Measurements from ENCODE around the gene MAN2B1.
"Not testable (repeated sequence)": the region's sequence is repeated elsewhere in the genome, so short reads cannot be mapped to it uniquely, and the experiment has no call there.

The MAN2B1 gene

DNA sequence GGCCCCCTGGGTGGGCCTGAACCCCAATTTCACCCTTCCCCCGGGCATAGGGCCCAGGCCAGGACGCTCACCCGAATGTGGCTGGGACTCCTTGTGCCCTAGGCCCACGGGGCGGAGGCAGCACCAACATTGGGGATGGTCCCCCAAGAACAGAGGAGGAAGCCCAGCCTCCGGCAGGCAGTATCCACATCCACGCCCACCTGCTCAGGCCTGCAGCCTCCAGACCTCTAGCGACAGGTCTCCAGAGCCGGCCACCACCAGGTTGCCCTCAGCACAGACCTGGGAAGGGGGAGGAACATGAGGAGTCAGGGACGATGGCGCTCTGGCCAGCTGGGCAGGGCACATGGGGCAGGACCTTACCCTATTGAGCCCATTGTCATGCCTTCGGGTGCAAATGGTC, 22.5 kb upstream of the MAN2B1 start:
- no peak for DNase-seq (ENCODE audit: low read depth)

DNA sequence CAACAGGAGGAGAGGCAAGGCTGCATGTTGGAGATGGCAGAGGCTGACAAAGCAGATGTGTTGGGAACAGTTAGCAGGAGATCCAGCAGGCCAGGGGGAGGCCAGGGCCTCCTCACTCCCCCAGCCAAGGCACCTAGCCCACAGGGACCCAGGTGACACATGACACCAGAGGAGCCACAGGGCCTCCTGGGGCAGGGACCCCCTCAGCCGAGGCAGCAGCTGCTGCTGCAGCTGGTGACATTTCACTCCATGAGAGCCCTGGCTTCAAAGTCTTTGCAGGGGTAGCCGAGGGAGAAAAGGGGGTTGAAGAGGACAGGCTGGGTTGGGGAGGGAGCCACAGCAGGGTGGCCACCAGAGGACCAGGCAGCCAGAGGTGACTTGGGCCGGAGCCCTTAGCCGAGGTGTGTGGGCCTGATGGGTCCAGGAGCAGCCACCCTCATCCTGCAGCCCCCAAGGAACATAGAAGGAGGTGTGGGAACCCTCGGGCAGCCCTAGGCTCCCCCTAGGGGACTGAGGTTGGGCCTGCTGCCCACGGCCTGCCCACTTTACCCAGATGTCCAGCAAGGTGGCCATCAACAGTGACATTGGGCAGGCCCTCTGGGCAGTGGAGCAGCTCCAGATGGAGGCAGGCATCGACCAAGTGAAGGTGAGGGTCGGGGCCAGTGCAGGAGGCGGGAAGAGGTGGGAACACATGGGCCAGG, 21.1 kb upstream of the MAN2B1 start, which contains the start of gene GNG14:
Gene GNG14 (plus strand): TSS at position 503 of the 701 bp plus-strand sequence. CDS start 51 bp downstream, at position 554.
- DNase-seq (ENCODE audit: low read depth), result no peak

DNA sequence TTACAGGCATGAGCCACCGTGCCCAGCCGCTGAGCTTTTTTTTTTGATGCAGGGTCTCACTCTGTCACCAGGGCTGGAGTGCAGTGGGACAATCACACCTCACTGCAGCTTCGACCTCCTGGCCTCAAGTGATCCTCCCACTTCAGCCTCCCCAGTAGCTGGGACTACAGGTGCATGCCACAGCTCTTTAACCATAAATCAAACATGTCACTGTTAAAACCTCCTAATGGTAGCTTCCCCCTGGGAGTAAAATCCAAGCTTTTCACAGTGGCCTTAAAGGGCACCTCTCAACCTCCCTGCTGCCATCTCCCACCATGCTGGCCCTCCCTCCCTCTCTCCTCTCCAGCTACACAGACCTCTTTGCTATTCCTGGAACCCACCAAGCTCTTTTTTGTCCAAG, 19.3 kb upstream of the MAN2B1 start:
- DNase-seq (ENCODE audit: low read depth), result no peak

DNA sequence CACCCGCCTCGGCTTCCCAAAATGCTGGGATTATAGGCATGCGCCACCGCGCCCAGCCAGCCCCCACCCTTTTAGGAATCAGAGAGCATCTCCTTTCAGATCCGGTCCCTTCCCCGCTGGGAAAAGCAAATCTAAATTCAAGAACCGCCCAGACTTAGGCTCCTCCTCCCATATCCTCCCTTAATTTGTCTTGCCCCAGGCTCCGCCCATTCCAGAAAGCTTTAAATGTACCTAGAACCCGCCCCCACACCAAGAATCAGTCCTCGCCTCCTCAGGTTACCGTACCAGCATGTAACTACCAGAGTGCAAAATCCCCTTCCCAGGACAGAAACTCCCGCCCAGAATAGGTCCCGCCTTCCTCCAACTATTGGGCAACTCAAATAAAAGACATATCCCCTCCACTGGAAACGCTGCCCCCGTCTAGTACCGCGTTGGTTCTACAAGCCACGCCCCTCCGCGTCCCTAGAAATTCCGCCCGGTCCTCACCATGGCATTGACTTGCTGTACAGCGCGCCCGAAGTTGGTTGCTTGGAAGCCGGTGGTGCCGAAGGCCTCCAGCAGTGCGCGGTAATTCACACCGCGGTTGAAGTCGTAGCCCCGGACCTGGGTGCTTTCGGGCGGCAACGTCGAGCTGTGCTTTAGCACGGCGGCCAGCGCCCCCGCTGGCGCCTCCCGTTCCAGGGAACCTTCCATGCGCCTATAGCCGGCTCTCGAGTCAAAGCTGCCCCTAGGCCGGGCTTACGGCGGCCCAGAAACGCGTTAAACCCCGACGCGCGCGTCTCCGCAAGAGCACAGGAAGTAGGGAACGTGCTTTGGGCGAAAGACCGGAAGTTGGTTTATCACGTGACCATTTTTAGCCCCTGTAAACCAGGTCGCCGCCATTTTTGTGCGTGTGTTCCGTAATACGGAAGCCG, 14.8 kb upstream of the MAN2B1 start, which contains the start of gene DHPS:
Gene DHPS (minus strand): TSS at position 807 of the 914 bp plus-strand sequence. CDS start 114 bp downstream, at position 693.
- DNase-seq (ENCODE audit: low read depth), result peak; percentile 97

DNA sequence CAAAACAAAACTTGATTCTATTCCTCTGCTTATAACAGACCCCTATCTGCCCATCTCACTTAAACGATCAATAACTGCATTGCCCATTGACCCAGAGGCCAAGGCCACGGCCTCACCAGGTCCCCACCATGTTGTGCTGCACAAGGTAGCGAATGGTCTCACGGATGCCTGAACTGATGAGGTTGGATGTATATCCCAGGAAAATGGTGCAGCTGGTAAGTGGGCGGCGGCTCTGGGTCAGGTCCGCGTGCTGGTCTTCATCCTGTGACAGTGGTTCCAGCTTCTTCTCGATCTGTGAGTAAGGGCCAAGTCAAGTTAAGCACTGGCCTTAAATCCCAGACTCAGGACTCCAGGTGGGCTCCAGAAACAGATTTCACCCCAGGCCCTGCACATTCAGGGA, 13.5 kb upstream of the MAN2B1 start:
- no peak for DNase-seq (ENCODE audit: low read depth)

DNA sequence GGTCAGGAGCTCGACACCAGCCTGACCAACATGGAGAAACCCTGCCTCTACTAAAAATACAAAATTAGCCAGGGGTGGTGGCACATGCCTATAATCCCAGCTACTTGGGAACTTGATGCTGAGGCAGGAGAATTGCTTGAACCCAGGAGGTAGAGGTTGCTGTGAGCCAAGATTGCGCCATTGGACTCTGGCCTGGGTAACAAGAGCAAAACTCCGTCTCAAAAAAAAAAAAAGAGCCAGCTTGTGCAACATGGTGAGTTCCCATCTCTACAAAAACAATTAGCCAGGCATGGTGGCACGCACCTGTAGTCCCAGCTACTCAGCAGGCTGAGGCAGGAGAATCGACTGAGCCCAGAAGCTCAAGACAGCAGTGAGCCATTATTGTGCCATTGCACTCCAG, 11.5 kb upstream of the MAN2B1 start:
- not testable (repeated sequence) for DNase-seq (ENCODE audit: low read depth)

DNA sequence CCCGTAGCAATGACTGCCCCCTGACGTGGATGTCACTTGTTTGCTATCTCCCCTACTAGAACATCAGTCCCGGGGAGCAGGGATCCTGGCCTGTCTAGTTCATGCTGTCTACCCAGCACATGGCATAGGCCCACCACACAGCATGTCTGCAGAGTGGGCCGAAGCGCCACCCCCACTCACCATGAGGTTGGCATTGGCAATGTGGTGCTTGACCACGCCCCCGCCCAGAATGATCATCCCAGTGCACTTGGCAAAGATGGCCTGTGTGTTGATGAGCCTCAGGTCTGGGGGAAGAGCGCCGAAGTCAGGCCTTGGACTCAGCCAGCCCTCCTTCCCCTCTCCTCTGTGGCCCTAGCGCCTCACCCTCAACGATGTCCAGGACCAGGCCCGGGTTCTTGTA, 10.4 kb upstream of the MAN2B1 start:
- DNase-seq (ENCODE audit: low read depth), result no peak

DNA sequence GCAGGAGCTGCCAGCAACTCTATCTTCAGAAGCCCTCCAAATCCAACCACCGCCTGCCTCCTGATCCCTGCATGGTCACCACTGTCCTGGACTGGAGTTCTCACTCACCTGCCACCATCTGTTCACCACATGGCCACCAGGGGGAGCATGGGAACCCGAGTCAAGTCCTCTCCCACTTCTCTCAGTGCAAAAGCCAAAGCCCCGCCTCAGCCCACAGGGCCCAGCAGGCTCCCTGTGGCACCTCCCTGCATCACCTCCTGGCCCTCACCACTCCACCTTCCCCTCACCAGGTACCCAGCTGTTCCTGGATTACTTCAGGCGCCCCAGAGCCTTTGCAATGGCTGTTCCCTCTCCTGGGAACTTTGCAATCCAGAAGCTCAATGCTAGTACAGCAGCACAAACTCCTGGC, 9.8 kb upstream of the MAN2B1 start:
- DNase-seq (ENCODE audit: low read depth), result peak; percentile 47

DNA sequence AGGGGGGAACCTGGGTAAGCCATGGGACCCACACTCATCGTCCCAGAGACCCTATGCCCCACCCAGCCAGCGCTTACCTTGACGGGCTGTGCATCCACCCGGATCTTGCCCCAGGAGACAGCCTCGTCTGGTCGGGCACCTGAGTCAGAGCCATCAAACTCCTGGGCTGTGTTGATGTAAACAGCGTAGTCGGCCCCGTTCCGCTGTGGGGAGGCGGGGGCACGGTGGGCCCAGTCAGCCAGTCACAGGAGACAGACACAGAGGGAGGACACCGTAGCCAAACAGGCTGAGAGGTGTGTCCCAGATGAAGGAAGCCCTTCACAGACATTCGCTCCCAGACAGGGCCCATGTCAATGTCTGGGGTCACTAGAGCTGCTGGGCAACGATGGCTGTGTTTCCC, 9.4 kb upstream of the MAN2B1 start:
- DNase-seq (ENCODE audit: low read depth), result no peak

DNA sequence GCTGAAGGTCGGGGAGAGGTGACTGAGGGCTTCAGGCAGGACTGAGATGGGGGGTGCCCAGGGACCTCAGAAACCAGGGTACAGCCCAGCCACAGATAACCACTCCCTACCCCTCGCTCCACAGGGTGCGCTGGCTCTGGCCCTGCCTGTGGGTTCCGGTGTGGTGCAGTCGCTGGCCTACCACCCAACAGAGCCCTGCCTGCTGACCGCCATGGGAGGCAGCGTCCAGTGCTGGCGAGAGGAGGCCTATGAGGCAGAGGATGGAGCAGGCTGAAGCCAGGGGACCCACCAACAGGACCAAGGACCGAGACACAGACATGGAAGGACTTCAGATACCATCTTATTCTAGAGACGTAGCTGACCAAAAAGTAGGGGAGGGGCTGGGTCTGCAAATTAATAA, 8.9 kb upstream of the MAN2B1 start:
- DNase-seq (ENCODE audit: low read depth), result no peak

DNA sequence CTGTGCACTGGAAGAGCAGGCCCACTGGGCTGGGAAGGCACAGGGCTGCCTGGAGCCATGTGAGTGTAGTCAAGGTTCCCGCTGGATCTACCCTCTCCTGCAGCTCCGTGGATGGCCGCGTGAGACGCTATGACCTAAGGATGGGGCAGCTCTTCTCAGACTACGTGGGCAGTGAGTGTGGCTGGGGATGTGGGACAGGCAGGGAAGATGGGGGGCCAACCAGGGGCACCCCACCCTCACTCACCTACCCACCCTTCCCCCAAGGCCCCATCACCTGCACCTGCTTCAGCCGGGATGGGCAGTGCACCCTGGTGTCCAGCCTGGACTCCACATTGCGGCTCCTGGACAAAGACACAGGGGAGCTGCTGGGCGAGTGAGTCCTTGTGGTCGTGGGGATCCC, 6.2 kb upstream of the MAN2B1 start:
- no peak for DNase-seq (ENCODE audit: low read depth)

DNA sequence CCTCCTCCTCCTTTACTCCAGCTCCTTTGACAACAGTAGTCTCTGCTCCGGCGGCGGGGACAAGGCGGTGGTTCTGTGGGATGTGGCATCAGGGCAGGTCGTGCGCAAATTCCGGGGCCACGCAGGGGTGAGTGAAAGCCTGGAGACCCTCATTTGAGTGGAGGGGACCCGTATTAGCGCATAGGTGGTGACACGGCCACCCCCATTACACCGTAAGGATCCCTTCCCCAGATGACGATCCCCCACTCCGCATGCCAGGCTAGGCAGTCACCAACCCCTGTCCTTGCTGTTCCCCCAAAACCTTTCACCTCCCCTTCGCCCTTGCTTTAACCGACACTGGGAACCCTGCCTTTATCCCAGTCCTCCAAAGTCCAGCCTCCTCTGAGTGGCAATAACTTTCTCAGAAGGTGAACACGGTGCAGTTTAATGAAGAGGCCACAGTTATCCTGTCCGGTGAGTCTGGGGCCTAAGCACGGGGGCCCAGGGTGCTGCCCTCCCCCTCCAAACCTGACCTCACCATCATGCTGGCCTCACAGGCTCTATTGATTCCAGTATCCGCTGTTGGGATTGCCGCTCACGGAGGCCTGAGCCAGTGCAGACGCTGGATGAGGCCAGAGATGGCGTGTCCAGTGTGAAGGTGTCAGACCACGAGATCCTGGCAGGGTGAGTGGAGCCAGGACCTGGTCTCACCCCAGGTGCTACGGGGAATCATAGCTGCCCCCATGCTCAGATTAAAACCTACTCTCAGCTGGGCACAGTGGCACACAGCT, 3.8 kb upstream of the MAN2B1 start:
- DNase-seq (ENCODE audit: low read depth), result no peak

DNA sequence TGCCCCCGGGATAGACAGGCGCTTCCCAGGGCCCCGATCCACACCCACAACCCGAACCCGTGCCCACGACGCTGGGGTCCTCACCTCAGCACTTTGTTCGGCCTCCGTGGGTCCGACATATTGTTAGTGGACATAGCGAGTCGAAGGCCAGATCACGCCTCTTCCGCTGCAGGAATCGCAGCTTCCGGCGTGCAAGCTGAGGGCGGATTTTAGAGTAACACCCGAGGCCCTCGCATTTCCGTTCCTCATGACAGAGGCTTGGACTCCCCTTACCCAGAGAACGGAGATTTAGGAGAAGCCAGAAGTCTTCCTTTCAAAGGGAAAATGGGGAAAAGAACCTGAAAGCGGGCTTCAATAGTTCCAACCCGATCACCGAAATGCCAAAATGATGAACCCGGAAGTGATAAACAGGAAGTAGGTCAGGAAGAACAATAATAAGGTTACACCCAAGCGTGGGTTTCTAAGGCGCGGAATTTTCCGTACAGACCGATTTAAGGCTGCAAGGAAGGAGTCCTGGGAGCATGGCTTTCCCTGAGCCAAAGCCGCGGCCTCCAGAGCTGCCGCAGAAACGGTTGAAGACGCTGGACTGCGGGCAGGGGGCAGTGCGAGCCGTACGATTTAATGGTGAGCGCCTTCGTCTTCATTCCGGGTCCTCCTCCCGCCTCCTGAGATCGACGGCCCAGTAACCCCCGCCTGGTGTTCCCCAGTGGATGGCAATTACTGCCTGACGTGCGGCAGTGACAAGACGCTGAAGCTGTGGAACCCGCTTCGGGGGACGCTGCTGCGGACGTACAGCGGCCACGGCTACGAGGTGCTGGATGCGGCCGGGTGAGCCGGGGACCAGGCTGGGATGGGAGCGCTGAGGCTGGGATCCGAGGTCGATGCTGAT, 3.0 kb upstream of the MAN2B1 start:
- DNase-seq (ENCODE audit: low read depth), result peak; percentile 66

DNA sequence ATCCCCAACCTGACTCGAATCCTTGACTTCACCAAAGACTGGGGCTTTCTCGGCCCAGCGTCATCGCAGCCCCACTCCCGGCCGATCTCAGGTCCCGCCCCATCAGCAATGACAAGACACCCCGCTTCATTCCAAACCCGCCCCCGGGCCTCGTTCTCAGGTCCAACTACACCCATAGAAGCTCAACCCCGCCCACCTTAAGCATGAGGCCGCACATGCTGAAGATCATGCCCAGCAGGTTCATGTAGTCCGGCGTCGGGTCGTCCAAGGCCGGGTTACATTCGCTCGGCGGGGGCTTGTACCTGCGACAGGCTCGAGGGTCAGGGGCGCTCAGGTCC, 2.4 kb upstream of the MAN2B1 start:
- DNase-seq (ENCODE audit: low read depth), result peak; percentile 26

DNA sequence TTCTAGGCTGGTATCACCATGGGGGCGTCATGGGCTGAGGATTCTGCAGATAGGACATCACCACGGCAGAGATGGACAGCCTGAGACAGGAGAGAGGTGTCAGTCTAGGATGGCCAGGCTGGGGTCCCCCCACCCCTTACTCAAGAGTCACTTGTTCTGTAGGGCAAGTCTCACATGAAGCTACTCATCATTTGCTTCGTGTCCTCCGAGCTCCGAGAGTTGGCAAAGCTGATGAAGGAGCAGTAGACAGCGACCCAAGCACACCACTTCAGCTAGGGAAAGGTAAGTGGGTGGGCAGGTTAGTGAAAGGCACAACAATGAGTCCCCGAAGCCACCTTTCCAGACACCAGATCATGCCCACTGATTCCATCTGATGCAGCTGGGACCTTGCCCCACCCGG, 1.8 kb upstream of the MAN2B1 start:
- DNase-seq (ENCODE audit: low read depth), result no peak

DNA sequence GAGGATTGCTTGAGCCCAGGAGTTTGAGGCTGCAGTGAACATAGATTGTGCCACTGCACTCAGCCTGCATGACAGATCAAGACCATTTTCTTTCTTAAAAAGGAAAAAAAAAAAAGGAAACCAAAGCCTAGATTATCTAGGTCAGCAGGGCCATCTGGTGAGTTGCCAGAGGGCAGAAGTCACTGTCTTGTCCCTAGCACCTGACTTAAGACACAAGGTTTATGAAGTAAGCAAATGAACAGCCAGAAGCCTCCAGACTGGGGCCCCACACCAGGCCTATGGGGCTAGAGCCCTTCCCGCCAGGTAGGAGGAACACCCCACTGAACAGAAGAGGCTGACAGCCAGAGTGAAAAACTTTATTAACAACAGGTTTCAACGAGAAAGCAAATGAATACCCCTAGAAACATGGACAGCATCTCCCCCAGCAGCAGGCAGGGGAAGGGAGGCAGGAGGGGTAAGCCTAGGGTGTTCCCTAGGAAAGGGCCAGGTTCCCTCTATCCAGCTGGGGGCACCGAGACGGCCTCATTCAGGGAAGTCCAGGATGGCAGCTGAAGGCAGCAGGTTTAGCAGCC, 1.3 kb upstream of the MAN2B1 start:
- DNase-seq (ENCODE audit: low read depth), result no peak

DNA sequence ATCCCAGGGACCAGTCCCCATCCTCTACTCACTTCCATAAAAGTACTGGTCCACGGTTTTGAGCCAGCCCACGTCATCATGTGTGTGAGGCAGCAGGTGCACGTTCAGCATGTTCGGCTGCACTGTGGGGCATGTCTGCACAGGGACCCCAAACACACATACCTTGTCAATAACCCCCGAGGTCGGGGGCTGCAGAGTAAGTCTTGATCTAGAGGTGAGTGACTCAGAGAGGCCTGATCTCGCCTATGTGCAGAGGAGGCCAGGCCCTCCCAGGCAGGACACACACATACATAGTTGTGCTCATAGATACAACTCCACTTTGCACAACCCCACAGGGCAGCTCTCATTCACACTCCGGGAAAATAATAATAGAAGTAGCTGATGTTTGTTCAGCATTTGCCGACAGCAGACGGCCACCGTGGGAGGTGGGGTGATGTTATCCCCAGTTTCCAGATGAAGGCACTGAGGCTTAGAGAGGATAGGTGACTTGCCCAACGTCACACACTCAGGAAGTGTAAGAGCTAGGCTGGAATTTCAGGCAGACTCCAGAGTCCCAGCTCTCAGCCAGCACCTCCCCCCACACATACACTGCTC, 774 bp downstream of the MAN2B1 start:
- no peak for DNase-seq (ENCODE audit: low read depth)

DNA sequence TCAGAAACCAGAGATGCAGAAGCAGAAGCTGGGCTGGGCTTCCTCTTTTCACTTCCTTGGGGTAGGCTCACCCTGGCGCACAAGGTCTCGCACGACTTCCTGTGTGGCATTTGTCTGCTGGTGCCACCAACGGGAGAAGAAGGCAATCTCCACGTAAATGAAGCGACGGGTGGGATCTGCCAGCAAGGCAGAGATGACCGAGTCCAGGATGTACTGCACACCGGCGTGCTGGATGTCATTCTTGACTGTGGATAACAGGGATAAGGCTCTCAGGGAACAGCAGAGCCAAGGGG, 1.3 kb downstream of the MAN2B1 start:
- no peak for DNase-seq (ENCODE audit: low read depth)

DNA sequence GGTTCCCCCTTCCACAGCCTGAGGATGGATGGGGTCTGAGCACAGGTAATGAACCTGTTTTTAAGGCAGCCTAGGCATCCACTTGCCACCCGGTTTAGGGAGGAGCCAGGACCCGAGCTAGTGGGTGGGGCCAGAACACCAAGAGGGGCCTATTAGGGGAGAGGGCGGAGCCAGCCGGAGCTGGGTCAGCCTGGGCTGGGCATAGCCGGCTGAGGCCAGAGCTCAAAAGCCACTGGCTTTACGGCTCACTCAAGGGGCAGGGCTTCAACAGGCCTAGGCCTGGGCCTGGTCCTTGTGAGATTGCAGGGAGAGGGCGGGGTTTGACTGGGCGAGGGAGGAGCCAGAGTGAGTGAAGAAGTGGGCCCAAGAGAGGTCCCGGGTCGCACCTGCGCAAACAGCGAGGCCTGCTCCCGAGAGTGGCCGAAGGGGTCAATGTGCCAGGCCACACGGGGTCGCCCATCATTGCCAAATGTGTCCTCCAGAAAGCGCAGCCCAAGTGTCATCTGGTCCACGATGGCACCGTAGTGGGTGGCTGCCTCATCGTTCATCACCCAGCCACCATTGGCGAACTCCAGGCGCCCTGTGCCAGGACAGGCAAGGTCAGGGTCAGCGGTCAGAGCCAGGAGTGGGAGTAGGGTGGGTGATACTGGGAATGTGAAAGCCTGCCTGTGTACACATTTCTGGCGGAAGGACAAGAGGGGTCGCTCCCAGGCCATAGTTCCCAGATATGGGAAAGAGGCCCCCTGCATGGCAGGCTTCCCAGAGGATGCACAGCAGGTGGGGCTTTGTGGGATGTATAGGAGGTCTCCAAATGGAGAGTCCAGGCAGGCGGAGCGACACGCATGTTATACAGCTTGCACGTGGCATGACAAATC, 1.9 kb downstream of the MAN2B1 start:
- DNase-seq (ENCODE audit: low read depth), result no peak

DNA sequence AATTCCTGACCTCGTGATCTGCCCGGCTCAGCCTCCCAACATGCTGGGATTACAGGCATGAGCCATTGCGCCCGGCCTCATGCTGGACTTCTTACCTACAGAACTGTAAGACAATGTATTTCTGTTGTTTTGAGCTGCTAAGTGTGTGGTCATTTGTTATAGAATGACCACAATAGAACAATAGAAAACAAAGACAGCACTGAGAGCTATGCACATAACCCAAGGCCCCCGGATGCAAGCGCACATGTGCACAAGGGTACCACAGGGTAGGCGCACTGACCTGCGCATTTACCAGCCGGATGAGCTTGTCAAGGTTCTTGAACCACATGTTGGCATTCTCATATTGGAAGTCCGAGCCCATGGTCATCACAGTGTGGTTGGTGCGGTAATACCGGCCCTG, 5.6 kb downstream of the MAN2B1 start:
- no peak for DNase-seq (ENCODE audit: low read depth)
